Activated CD4-positive, alpha-beta T cell treated with anti-CD3 and anti-CD28 coated beads for 1 hour (primary cell): Measurements from ENCODE around the gene PCDHA4.
"Not testable (repeated sequence)": the region's sequence is repeated elsewhere in the genome, so short reads cannot be mapped to it uniquely, and the experiment has no call there.

Experiments used
- DNase-seq: peaks from one replicate; pipeline ENCODE4 v3.0.0-alpha.2; 2020

PCDHA4 gene

GRCh38 chr5:140806834-140807775 is at the start of gene PCDHA4:
TSS of gene PCDHA4 (plus strand) at chr5:140807068.
- no peak for DNase-seq

- no peak for DNase-seq
Observed at GRCh38 chr5:140764177-140764973, 42.5 kb upstream of the PCDHA4 start.

GRCh38 chr5:140767444-140767843 is 39.4 kb upstream of the PCDHA4 start:
- DNase-seq = no peak

GRCh38 chr5:140780512-140780911 is 26.4 kb upstream of the PCDHA4 start:
- no peak for DNase-seq

- DNase-seq = no peak
Observed at GRCh38 chr5:140785905-140786686, 20.8 kb upstream of the PCDHA4 start, which contains the start of gene PCDHA1. TSS of gene PCDHA1 (plus strand) at chr5:140786140.

GRCh38 chr5:140787422-140787821 is 19.4 kb upstream of the PCDHA4 start:
- DNase-seq = not testable (repeated sequence)

GRCh38 chr5:140787849-140788504 is 18.9 kb upstream of the PCDHA4 start:
- DNase-seq = not testable (repeated sequence)

- DNase-seq = no peak
Observed at GRCh38 chr5:140791089-140791488, 15.8 kb upstream of the PCDHA4 start.

- no peak for DNase-seq
Observed at GRCh38 chr5:140794595-140795258, 12.1 kb upstream of the PCDHA4 start, which contains the start of gene PCDHA2. TSS of gene PCDHA2 (plus strand) at chr5:140794852.

GRCh38 chr5:140795259-140795641 is 11.6 kb upstream of the PCDHA4 start:
- no peak for DNase-seq

- not testable (repeated sequence) for DNase-seq
Observed at GRCh38 chr5:140796072-140796717, 10.7 kb upstream of the PCDHA4 start.

- no peak for DNase-seq
Observed at GRCh38 chr5:140796718-140797095, 10.2 kb upstream of the PCDHA4 start.

- no peak for DNase-seq
Observed at GRCh38 chr5:140800816-140801493, 5.9 kb upstream of the PCDHA4 start, which contains the start of gene PCDHA3. TSS of gene PCDHA3 (plus strand) at chr5:140801057.

- DNase-seq = no peak
Observed at GRCh38 chr5:140801494-140801841, 5.4 kb upstream of the PCDHA4 start.

GRCh38 chr5:140802381-140802780 is 4.5 kb upstream of the PCDHA4 start:
- DNase-seq = not testable (repeated sequence)

GRCh38 chr5:140802781-140803271 is 4.0 kb upstream of the PCDHA4 start:
- no peak for DNase-seq

- DNase-seq = not testable (repeated sequence)
Observed at GRCh38 chr5:140808241-140808888, 1.5 kb downstream of the PCDHA4 start.

GRCh38 chr5:140808889-140809291 is 2.0 kb downstream of the PCDHA4 start:
- DNase-seq = no peak

GRCh38 chr5:140821375-140822280 is 14.8 kb downstream of the PCDHA4 start, which contains the start of gene PCDHA5:
TSS of gene PCDHA5 (plus strand) at chr5:140821613.
- DNase-seq = no peak
